ENCODE measurements around the gene MYH7.

The MYH7 gene

DNA sequence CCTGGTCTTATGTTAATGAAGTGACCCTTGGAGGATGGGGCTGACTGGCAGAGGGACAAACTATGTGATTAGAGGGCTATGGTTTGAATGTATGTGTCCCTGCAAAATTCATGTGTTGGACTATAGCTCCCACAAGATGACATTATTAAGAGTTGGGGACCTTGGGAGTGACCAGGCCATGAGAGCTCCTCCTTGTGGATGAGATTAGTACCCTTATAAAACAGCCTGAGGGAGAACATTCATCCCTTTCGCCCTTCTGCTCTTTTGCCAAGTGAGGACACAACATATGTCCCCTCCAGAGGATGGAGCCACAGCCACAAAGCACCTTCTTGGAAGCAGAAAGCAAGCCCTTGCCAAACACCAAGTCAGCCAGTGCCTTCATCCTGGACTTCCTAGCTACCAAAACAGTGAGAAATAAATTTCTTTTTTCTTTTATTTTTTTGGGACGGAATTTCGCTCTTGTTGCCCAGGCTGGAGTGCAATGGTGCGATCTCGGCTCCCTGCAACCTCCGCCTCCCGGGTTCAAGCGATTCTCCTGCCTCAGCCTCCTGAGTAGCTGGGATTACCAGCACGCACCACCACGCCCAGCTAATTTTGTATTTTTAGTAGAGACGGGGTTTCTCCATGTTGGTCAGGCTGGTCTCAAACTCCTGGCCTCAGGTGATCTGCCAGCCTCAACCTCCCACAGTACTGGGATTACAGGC lies 21.6 kb upstream of the MYH7 start:
- TF ChIP-seq, protein P1, sequence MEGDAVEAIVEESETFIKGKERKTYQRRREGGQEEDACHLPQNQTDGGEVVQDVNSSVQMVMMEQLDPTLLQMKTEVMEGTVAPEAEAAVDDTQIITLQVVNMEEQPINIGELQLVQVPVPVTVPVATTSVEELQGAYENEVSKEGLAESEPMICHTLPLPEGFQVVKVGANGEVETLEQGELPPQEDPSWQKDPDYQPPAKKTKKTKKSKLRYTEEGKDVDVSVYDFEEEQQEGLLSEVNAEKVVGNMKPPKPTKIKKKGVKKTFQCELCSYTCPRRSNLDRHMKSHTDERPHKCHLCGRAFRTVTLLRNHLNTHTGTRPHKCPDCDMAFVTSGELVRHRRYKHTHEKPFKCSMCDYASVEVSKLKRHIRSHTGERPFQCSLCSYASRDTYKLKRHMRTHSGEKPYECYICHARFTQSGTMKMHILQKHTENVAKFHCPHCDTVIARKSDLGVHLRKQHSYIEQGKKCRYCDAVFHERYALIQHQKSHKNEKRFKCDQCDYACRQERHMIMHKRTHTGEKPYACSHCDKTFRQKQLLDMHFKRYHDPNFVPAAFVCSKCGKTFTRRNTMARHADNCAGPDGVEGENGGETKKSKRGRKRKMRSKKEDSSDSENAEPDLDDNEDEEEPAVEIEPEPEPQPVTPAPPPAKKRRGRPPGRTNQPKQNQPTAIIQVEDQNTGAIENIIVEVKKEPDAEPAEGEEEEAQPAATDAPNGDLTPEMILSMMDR (IDR thresholded peaks at IDR 0.05) = peak; percentile 39; the same call in 1 of the 2 replicates

DNA sequence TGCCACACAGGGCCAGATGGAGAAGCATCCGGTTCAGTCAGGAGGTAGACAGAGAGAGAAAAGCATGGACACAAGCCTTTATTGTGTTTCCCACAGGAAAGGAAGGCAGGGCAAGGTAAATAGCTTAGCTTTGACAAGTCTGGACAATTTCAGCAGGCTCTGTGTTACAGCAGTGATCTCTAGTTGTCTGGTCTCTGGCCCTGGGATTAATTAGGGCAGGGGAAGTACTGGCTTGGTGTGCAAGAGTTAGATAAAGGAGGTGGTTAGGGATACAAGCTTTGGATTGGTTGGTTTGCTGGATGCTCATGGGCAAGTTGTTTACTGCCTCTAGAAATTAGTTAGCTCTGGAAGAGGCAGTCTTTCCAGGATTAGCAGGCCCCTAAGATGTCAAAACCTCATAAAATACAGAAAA lies 19.0 kb upstream of the MYH7 start:
- TF ChIP-seq, protein P1 (IDR thresholded peaks at IDR 0.05) = no peak

GRCh38 chr14:23452237-23452636 lies 16.8 kb upstream of the MYH7 start:
- TF ChIP-seq, protein P1 (IDR thresholded peaks at IDR 0.05) = no peak

DNA sequence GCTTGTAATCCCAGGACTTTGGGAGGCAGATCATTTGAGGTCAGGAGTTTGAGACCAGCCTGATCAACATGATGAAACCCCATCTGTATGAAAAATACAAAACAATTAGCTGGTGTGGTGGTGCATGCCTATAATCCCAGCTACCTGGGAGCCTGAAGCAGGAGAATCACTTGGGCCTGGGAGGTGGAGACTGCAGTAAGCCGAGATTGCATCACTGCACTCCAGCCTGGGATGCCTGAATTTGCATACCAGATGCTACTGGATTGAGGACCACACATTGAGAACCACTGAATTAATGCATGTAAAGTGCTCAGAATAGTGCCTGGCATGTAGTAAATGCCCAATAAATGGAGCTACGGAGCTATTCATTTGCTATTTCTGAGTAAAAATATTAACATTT lies 14.9 kb upstream of the MYH7 start:
- TF ChIP-seq, protein P1 (IDR thresholded peaks at IDR 0.05) = no peak

GRCh38 chr14:23449314-23449713 lies 13.9 kb upstream of the MYH7 start:
- TF ChIP-seq, protein P1 (IDR thresholded peaks at IDR 0.05) = no peak

DNA sequence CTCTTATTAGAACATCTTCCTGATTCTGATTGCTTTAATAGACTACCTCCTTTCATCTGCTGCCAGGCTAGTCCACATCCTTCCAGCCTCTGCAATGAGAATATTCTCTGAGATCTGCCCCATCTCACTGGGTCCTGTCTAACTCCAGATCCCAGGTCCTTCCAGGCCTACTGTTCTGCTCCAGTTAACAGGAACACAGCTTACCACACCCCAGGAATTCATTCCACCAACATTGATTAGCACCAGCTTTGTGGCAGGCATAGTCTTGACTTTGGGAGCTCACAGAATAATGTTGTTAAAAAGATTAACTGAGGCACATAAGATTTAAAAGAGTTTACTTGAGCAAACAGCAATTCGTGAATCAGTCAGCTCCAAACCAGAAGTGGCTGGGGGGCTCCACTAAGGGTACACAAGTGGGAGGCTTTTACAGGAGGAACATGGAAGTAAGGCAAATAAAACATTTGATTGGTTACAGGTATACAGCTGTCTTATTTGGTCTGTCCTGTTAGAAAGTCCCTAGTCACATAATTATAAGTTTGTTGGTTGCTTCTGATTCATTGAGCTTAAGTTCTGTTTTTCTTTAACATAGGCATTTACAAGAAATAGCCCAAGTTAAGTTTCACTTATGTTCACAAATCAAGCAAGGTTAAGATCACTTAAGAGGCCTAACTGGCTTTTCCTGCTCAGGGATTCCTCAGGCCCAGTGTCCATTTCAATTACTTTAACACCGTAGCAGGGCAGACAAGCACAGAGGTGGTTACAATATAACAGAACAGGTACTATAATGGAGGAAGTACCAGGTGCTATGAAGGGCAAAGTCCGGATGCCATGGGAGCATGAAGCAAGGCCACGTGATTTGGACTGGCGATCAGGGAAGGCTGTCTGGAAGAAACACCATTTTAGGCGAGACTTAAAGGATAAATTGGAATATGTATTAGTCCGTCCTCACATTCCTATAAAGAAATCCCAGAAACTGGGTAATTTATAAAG lies 12.2 kb upstream of the MYH7 start:
- TF ChIP-seq, protein P1 (IDR thresholded peaks at IDR 0.05) = no peak

DNA sequence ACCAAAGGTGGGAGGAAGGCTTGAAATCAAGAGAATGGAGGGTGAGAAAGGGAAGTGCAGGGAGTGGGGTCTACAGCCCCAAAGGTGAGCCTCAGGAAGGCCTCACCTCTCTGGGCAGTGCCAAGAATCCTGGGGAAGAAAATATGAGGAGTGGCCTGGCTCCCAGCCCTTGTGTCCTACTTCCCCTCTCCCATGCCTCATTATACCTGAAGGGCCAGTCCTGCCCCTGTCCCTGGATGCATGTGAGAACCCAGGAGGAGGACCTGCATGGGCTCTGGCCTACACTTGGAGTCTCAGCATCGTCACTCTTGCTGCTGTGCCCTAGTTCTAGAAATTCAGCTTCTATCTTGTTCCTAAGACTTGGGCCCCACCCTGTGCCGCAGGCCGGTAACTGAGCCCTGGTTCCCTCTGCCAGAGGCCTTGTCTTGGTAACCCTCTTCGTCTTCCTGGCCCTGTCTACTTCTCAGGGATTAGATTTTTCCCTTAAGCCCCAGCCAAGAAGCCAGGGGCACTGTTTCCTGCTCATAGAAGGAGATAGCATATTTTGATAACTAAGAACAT lies 10.9 kb upstream of the MYH7 start:
- TF ChIP-seq, protein P1 (IDR thresholded peaks at IDR 0.05) = no peak

All from LNCAP (cell line).